ENCODE results near the gene KRT86.
"Not testable (repeated sequence)": the region's sequence is repeated elsewhere in the genome, so short reads cannot be mapped to it uniquely, and the experiment has no call there.

KRT86 gene

GRCh38 chr12:52238916-52239646 is 35.4 kb upstream of the KRT86 start:
- no peak for DNase-seq (ENCODE audit: low read depth in 2 of 3, low spot score in 2 of 3)

GRCh38 chr12:52239767-52240166 is 34.7 kb upstream of the KRT86 start:
- no peak for DNase-seq (ENCODE audit: low read depth in 2 of 3, low spot score in 2 of 3)

GRCh38 chr12:52240247-52240646 is 34.2 kb upstream of the KRT86 start:
- DNase-seq (ENCODE audit: low read depth in 2 of 3, low spot score in 2 of 3) = not testable (repeated sequence)

- DNase-seq (ENCODE audit: low read depth in 2 of 3, low spot score in 2 of 3) = no peak
Measured at GRCh38 chr12:52241205-52241842, 33.1 kb upstream of the KRT86 start.

- DNase-seq (ENCODE audit: low read depth in 2 of 3, low spot score in 2 of 3) = no peak
Measured at GRCh38 chr12:52242442-52243258, 31.8 kb upstream of the KRT86 start.

- no peak for DNase-seq (ENCODE audit: low read depth in 2 of 3, low spot score in 2 of 3)
Measured at GRCh38 chr12:52243259-52243855, 31.1 kb upstream of the KRT86 start.

- peak; percentile 35 to 61 (median 36) for DNase-seq (ENCODE audit: low read depth in 2 of 3, low spot score in 2 of 3)
Measured at GRCh38 chr12:52243856-52244614, 30.4 kb upstream of the KRT86 start.

- no peak for DNase-seq (ENCODE audit: low read depth in 2 of 3, low spot score in 2 of 3)
Measured at GRCh38 chr12:52244615-52244994, 29.8 kb upstream of the KRT86 start.

GRCh38 chr12:52245259-52245961 is 29.0 kb upstream of the KRT86 start:
- no peak for DNase-seq (ENCODE audit: low read depth in 2 of 3, low spot score in 2 of 3)

GRCh38 chr12:52245962-52246569 is 28.4 kb upstream of the KRT86 start:
- no peak for DNase-seq (ENCODE audit: low read depth in 2 of 3, low spot score in 2 of 3)

GRCh38 chr12:52246720-52247621 is 27.5 kb upstream of the KRT86 start:
- DNase-seq (ENCODE audit: low read depth in 2 of 3, low spot score in 2 of 3) = no peak

- no peak for DNase-seq (ENCODE audit: low read depth in 2 of 3, low spot score in 2 of 3)
Measured at GRCh38 chr12:52247622-52248540, 26.6 kb upstream of the KRT86 start.

GRCh38 chr12:52248541-52249461 is 25.6 kb upstream of the KRT86 start:
- no peak for DNase-seq (ENCODE audit: low read depth in 2 of 3, low spot score in 2 of 3)

- DNase-seq (ENCODE audit: low read depth in 2 of 3, low spot score in 2 of 3) = no peak
Measured at GRCh38 chr12:52249511-52250047, 24.9 kb upstream of the KRT86 start.

- no peak for DNase-seq (ENCODE audit: low read depth in 2 of 3, low spot score in 2 of 3)
Measured at GRCh38 chr12:52250048-52250990, 24.1 kb upstream of the KRT86 start.

Data from activated CD8-positive, alpha-beta memory T cell treated with anti-CD3 and anti-CD28 coated beads for 48 hours (primary cell).